ENCODE results near the gene EPS15. TPM values are rescaled to one million over a fixed set of nuclear protein-coding genes. Genes with fewer than 3 reads are reported as not detected.

Gene EPS15
- total RNA-seq, 4 donors from 2014 or later = 94.8 to 133 (median 125) TPM

DNA sequence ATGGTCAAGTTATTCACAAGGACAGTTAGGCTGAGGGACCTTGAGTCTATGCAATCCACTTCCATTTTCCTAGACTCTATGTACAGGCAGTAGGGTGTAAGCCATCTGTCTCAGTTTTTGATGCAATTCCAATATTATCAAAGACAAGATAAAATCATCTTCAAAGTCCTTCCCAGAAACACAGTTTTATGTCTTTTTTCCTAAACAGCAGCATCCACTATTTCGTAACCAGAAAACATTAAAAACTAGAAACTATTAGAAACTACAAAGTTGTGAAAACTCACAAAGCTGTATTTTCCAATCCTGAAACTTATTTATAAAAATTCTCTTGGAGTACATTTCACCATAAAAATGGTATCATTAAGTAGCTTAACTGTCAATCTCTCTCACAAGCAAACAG is 93.8 kb downstream of the EPS15 start:
- Histone ChIP-seq H3K36me3 (peaks cover 0 to 45% (median 0%) of the 10 kb centered on the region in 3 donors), H3K27me3 (no peaks in the 10 kb centered on the region), H3K4me3 (no peak overlapping the region), H3K27ac (no peak overlapping the region), H3K4me1 (peaks cover 0 to 26% (median 6%) of the 10 kb centered on the region in 4 donors), H3K9me3 (peaks cover 0 to 7% (median 0%) of the 10 kb centered on the region in 4 donors)
- 95 to 98% methylated on average over 1 of the region's 1 CpG for WGBS, 2 donors
- no peak for TF ChIP-seq EP300 (IDR thresholded peaks at IDR 0.05)
- TF ChIP-seq, protein P1, sequence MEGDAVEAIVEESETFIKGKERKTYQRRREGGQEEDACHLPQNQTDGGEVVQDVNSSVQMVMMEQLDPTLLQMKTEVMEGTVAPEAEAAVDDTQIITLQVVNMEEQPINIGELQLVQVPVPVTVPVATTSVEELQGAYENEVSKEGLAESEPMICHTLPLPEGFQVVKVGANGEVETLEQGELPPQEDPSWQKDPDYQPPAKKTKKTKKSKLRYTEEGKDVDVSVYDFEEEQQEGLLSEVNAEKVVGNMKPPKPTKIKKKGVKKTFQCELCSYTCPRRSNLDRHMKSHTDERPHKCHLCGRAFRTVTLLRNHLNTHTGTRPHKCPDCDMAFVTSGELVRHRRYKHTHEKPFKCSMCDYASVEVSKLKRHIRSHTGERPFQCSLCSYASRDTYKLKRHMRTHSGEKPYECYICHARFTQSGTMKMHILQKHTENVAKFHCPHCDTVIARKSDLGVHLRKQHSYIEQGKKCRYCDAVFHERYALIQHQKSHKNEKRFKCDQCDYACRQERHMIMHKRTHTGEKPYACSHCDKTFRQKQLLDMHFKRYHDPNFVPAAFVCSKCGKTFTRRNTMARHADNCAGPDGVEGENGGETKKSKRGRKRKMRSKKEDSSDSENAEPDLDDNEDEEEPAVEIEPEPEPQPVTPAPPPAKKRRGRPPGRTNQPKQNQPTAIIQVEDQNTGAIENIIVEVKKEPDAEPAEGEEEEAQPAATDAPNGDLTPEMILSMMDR (IDR thresholded peaks at IDR 0.05) = no peak
- TF ChIP-seq POLR2A (IDR thresholded peaks at IDR 0.05) = no peak
- DNase-seq (ENCODE audit: low spot score in 2 of 2) = no peak

- WGBS, 2 donors = 52 to 63% methylated on average over 7 of the region's 7 CpGs
- H3K36me3 ChIP-seq = peaks cover 0 to 36% (median 0%) of the 10 kb centered on the region in 3 donors
- peaks cover 0 to 5% (median 0%) of the 10 kb centered on the region in 4 donors for H3K9me3 ChIP-seq
- no peak for DNase-seq (ENCODE audit: low spot score in 2 of 2)
- no peak overlapping the region for H3K27ac ChIP-seq
- TF ChIP-seq, protein P1 (IDR thresholded peaks at IDR 0.05) = no peak
- H3K4me1 ChIP-seq = peaks cover 0 to 26% (median 6%) of the 10 kb centered on the region in 4 donors
- no peaks in the 10 kb centered on the region for H3K27me3 ChIP-seq
- H3K4me3 ChIP-seq = no peak overlapping the region
These were observed 95.8 kb downstream of the EPS15 start for GRCh38 chr1:51423073-51423821.

GRCh38 chr1:51422367-51423072 is 96.5 kb downstream of the EPS15 start:
- TF ChIP-seq EP300 (IDR thresholded peaks at IDR 0.05) (no peak), POLR2A (IDR thresholded peaks at IDR 0.05) (no peak)
- TF ChIP-seq, protein P1 (IDR thresholded peaks at IDR 0.05) = no peak
- H3K27ac ChIP-seq = no peak overlapping the region
- H3K4me1 ChIP-seq = peaks cover 0 to 32% (median 6%) of the 10 kb centered on the region in 4 donors
- no peaks in the 10 kb centered on the region for H3K9me3 ChIP-seq
- no peak for DNase-seq (ENCODE audit: low spot score in 2 of 2)
- no peak overlapping the region for H3K4me3 ChIP-seq
- H3K36me3 ChIP-seq = peaks cover 0 to 30% (median 0%) of the 10 kb centered on the region in 3 donors
- H3K27me3 ChIP-seq = no peaks in the 10 kb centered on the region
- WGBS, 2 donors = 63 to 67% methylated on average over 8 of the region's 8 CpGs

GRCh38 chr1:51421964-51422363 is 97.1 kb downstream of the EPS15 start:
- DNase-seq (ENCODE audit: low spot score in 2 of 2) = no peak
- H3K4me3 ChIP-seq = no peak overlapping the region
- H3K36me3 ChIP-seq = peaks cover 0 to 25% (median 0%) of the 10 kb centered on the region in 3 donors
- peaks cover 0 to 36% (median 6%) of the 10 kb centered on the region in 4 donors for H3K4me1 ChIP-seq
- H3K9me3 ChIP-seq = no peaks in the 10 kb centered on the region
- no peak overlapping the region for H3K27ac ChIP-seq
- TF ChIP-seq EP300 (IDR thresholded peaks at IDR 0.05) = no peak
- TF ChIP-seq, protein P1 (IDR thresholded peaks at IDR 0.05) = no peak
- no peak for TF ChIP-seq POLR2A (IDR thresholded peaks at IDR 0.05)
- H3K27me3 ChIP-seq = no peaks in the 10 kb centered on the region

Data from tibial nerve (tissue), 4 donors.